HG03354 (cell line): Measurements from ENCODE around the gene GALNT15.

Source experiments
- ATAC-seq: cut with Tn5 transposase; IDR thresholded peaks from one replicate; pipeline ENCODE4 v1.9.1; 2021; ENCODE audit warnings: mild to moderate bottlenecking; ENCODE audit not compliant: unreplicated experiment, poor library complexity, severe bottlenecking

GALNT15 gene

GRCh38 chr3:16270855-16271254 lies 96.4 kb downstream of the GALNT15 start:
- no peak for ATAC-seq

- ATAC-seq = no peak
These were observed 98.1 kb downstream of the GALNT15 start for GRCh38 chr3:16272588-16272987.

- ATAC-seq = no peak
These were observed 99.4 kb downstream of the GALNT15 start for GRCh38 chr3:16273867-16274266.

GRCh38 chr3:16277471-16277870 lies 103.0 kb downstream of the GALNT15 start:
- no peak for ATAC-seq

DNA sequence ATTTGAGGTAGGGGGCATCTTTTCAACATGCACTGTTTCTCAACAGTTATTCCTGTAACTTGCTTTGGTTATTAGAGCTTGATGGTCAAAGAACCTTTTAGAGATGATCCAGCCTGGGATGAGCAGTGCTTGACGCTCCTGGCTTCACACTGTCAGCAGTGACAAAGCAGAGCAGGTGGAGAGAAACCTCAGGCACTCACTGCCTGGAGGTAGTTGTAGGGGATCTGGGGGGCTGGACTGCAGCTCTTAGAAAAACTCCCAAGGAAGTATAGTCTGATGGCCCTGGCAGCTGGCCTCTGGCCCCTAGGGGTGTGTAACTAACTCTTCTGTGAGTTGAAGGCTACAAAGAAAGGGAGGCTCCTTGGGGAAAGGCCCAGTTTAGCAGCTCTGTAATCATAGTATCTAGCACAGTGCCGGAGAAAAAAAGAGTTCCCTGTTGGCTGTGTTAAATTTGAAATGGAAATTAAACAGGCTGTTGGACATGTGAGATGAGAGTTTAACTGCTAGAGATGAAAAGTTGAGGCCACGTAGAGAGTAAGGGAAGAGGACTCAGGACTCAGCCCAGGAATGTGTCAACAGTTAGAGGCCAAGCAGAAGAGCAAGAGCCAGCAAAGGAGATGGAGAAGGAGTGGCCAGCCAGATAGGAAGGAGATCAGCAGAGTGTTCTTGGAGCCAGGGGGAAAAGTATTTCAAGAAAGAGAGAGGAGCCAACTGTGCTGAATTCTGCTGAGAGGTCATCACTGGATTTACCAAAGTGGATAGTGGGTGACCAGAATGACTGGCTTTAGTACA lies 104.7 kb downstream of the GALNT15 start:
- ATAC-seq = no peak

DNA sequence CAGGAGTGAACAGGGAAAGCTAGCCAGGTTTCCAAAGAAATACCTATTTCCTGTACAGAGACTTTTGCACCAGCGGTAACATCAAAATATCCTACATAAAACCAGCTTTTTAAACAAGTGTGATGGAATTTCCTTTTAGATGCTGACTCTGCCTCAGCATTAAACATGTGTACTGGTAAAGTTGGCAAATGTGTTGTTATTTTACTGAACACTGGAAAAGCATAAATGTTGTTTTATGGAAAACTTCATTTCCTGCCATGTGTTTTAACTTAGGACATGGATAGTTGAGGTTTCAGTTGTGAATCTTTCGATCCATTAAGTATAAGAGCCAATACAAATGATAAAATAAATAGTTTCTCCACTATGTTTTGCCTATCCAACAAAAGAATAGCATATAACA lies 106.2 kb downstream of the GALNT15 start:
- no peak for ATAC-seq
